Activated CD4-positive, alpha-beta T cell treated with anti-CD3 and anti-CD28 coated beads for 48 hours (primary cell): ENCODE data around the gene SPSB1.

Experiments
- DNase-seq: peaks from one replicate; pipeline ENCODE4 v3.0.0-alpha.2; 2020

Gene SPSB1

DNA sequence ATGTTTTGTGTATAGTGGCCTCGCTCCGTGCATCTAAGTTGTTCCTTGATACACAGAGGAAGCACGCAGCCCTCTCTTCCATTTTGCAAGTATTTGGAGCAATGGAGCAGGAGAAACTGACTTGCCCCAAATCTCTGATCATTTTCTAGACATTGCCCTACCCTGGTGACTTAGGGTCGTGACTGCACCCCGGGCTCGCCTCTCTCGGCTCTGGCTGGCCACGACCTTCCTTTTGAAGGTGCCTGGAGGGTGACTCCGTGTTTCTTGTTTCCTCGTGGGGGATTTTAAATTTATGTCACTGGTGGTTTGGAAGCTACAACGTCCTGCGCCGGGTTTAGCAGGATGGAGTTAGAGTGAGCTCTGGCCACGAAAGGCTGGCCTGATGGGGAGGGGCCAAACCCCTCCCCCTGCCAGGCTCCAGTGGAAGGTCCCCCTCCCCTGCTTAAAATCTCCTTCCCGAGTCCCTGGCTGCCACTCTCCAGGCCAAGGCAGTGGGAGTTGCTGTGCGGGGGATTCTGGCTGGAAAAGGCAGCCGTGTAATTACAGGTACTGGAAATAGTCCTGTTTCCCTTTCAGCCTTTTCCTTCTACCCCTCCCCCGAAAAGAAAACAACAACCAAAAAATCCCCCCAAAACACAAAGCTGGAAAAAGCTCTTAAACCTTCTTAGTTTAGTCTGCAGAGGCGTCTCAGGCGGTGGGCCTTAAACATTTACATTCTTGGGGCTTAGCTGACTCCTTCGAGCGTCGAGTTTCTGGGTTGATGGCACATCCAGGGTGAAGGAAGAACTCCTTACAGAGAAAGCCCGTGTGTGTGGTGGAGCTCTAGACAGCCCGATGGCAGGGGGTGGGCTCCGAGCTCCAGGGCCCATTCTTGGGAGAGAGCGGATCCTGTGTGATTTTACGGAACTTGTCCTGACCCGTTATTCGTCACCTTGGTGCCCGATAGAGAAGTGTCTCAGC, 28.1 kb downstream of the SPSB1 start:
- DNase-seq, result no peak

GRCh38 chr1:9321480-9321849, 28.8 kb downstream of the SPSB1 start:
- no peak for DNase-seq

- no peak for DNase-seq
Measured at GRCh38 chr1:9321986-9322660, 29.4 kb downstream of the SPSB1 start.

DNA sequence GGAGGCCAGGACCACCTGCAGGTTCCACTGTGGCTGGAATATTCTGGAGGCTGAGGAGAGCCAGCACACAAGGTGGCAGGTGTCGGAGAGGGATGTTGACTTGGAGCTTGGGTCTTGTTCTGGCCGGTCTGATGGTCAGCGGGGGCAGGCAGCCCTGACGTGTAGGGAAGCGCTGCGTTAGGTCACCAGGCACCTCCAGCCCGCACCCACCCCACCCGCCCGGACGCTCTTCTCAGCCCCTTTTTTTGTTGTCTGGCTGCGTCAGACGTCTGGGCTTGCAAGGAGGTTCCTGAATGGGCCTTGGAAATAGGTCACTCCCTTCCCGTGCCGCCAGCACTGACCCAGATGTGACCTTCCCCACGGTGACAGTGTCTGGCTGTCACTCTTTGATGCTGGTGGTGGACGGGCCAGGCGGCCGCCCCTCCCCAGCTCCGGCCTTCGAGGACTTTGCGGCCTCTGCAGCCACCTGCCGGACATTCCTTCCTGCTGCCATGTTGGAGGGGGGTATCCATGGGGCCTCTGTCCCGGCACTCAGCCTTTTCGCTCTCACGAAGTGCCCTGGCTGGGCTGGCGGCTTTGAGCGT, 30.1 kb downstream of the SPSB1 start:
- no peak for DNase-seq

DNA sequence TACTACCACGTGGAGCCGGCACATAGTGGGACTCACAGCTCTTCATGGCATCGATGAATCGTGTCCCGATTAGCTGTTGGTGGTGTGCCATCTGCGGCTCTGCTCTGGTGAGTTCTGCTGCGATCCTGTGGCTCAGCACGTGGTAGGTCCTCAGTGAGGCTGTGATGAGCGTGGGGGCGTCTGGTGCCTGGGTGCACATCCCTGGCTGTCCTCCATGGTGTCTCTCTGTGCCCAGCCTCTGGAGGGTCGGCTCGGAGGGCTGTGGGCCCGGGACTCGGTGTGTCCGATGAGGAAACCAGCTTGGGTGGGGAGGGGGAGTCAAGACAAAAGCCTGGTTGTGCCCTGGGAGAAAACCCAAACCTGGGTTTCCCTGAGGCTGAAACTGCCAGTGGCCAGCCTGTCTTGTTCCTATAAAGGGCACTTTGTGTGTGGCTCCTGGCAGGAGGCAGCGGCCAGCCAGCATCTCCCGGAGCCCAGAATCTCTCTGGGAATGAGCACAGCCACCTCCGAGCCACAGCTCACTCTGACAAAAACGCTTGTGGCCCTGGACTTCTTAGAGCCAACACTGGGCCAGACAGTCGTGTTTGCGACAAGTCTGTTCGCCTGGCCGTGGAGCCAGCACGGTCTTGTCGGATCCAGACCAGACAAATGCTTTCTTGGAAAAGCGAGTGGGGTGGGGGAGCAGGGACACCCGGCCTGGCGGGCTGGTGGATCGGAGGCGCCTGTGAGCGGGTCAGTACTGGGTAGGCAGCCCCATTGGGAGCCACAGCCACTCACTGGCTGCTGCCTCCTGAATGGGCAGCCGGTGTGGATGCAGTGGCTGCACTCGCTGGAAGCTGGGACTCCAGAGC, 31.8 kb downstream of the SPSB1 start:
- DNase-seq, result no peak

DNA sequence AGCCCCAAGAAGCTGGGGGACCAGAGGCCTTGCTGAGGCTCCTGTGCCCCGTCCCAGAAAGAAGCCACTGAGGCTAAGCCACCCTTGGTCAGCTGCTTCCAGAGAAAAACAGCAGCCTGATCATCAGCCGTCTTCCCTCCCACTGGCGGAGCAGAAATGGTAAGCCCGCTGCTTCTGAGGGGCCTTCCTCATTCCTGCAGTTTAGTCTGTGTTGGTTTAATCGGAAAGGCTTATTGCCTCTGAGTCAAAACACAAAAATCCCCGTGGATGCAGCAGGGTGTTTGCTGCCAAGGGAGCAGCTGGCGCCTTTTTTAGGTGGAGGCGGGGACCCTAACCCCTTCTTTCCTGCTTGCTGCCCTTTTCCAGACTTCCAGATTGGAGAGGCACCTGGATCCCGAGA, 33.9 kb downstream of the SPSB1 start:
- no peak for DNase-seq

- DNase-seq, result no peak
Measured at GRCh38 chr1:9328201-9328600, 35.5 kb downstream of the SPSB1 start.

GRCh38 chr1:9328715-9329114, 36.0 kb downstream of the SPSB1 start:
- no peak for DNase-seq

GRCh38 chr1:9331016-9331415, 38.3 kb downstream of the SPSB1 start:
- DNase-seq, result no peak

- no peak for DNase-seq
Measured at GRCh38 chr1:9331558-9332346, 39.1 kb downstream of the SPSB1 start.

DNA sequence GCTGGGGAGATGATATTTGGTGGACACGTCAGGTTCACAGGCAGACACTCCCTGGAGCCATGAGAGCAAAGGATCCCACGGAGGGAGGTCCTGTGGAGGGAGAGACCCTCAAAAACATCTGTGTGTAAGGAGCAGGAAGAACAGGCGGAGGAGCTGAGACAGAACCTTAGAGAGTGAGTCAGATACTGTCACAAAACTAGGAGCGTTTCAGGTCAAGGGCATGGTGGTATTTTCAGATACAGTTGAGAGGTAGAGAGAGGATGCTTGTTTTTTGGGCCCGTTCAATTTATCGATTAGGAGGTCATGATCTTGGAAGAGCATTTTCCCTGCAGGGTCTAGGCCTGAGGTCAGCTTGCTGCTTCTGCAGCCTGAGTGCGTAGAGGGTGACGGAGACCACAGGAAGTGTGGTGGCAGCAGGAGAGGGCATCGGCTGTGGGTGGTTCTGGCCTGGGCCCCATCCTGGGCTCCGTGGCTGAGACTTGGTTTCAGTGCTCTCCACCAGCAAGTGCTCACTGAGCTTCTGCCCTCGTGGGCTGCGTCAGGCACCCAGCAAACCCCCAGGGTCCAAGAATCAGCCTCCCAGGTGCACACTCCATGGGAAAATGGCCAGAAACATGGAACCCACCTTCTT, 39.9 kb downstream of the SPSB1 start:
- no peak for DNase-seq

DNA sequence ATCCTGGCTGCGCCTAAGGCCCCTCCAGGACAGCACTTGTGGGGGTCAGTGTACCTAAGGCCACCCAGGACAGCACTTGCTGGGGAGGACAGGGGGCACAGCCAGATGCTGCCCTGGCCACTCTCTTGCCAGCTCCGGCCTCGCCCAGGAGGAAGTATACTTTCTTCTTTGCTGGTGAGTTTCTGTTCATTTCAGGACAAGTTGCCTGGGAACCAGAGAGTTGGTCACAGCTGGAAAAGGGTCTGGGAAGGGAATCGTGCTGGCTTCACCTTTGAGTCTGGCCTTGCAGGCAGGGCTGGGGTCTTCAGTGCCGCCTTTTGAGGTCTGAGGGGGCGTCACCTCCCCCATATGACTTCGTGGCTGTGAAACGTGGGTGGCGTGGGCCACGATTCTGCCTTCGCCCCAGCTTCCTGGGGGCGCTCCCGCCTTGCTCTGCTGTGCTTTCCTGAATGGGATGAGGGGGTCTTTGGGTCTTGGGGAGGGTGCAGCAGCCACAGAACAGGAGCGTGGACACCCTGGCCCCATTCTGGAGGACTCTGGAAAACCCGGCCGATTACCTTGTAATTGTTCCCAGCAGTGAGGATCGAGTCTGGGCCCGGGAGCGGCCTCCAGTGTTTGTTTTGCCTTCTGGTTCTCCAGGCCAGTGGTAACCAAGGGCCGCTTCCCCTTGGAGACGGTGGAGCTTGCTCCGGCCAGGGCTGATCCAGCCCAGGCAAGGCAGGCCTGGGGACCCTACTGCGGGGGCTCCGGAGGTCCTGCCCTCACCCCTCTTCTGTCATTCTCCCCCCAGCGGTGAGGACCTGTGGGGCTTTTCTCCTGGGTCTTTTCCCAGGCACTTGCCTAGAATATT, 45.9 kb downstream of the SPSB1 start:
- no peak for DNase-seq

DNA sequence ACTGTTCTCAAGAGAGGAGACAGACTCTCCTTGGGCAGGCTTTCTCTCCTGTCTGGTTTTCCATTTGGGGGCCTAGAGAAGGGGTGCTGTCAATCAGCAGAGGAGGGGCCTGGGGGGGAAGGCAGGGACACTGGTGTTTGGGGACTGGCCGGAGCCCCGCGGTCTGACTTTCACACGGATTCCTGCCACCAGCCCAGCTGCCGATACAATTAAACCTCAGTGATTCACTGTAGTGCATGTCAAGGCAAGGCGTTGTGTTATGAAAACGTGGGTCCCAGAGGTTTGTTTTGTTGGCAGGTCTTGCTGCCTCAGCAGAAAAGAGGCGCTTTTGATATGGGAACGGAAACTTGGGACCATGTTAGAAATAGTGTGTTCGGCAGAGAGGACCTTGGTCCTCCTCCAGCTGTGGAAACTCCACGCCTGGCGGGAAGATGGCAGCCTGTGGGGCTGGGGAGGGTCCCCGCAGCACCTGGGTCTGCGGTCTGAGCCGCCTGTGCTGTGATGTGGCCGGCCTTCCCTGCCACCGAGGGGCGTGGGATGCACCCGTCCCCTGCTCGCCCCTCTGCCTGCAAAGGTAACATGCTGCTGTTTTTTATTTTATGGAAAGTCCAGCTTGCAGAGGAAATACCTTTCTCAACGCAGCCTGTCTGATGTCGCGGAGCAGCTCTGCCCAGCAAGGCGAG, 47.6 kb downstream of the SPSB1 start:
- DNase-seq, result no peak

DNA sequence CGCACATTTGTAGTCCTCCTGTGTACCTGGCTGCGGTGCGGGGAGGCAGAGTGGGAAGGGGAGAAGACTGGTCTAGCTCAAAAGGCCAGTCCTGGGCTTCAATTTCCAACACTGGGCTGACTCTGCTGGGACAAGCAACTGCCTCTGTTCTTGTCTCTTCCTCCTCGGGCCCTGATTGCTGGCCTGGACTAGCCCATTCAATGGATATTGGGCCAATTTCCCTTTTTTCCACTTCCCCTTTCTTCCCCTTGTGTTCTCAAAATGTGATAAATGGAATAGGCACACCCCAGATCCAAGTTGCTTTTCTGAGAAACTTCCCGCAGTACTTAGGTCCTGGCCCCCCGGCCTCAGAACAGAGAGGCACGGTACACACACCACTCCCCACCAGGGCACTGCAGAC, 48.2 kb downstream of the SPSB1 start:
- DNase-seq, result no peak

- no peak for DNase-seq
Measured at GRCh38 chr1:9341301-9341845, 48.7 kb downstream of the SPSB1 start.

- DNase-seq, result no peak
Measured at GRCh38 chr1:9343269-9343668, 50.6 kb downstream of the SPSB1 start.

DNA sequence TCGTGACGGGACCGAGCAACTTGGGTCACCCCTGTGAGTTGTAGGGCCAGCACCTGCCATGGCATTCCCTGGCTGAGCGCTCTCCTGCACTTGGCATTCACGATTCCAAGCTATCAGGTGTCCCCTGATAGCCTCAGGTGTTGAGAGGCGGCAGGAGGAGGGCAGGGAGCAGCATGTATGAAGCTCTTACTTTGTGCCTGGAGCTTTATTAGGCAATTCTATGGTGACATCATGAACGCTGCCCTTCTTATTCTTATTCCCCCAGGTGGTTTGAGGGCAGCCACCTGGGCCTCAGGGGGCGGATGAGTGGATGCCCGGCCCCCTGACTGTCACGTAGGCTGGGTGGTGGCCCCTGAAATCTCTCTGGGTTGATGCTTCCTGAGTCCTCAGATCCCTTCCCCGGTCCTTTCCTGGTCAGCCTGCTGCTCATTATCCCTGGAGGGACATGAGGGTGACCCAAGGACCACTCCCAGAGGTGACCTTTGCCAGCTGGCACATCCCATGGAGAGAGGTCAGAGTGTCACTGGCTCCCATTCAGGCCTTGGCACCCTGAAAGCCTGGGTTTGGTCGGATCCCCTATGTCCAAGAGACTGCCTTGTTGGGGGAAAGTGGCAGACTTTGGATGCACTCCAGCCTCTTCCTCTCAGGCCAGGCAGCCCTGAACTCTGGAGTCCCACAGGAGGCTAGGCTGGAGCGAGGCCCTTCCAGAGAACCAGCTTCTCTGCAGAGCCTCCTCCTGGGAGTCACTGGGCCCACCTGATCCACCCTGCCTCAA, 51.9 kb downstream of the SPSB1 start:
- DNase-seq, result no peak

DNA sequence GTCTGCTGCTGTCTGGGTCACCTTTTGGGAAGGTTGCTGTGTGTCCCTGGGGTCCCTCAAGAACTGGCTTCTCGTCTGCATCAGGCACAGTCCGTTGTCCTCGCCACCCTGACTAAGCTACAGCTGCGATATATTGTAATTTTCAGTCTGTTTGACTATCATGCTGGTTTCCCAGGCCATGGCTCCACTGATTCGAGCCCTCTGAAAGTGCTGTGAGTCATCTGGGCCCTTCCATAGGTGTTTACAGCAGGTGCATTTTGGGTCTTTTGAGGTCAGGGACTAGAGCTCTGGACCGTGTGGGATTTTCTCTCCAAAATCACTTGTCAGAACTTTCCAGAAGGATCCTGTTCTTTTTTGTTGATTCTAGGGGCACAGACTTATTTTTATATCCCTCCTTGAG, 52.8 kb downstream of the SPSB1 start:
- no peak for DNase-seq

DNA sequence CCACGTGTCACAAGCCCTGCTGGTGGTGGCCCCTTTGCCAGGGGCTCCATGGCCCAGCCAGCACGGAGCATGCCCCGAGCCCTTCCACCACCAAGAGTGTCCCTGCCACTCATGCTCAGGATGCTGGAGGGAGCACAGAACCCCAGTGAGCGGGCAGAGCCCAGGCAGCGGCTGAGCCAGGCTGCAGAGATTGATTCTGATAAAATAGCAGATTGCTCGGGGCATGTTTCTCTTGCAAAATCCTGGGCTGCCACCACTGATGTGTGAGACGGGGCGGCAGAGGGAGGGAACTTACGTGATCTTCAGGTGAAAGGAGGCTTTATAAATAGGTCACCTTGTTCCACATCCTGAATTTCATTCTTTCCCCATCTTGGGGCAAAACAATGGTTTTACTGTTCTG, 53.2 kb downstream of the SPSB1 start:
- DNase-seq, result no peak
